Activated CD4-positive, CD25-positive, alpha-beta regulatory T cell treated with anti-CD3 and anti-CD28 coated beads, Interleukin-2, amount 50 U/mL, for 16 hours (primary cell): ENCODE results near the gene PANX2.

Source experiments
- DNase-seq: peaks from one replicate; pipeline ENCODE4 v3.0.0-alpha.2; 2020; ENCODE audit warnings: low read depth, low spot score

Gene PANX2

DNA sequence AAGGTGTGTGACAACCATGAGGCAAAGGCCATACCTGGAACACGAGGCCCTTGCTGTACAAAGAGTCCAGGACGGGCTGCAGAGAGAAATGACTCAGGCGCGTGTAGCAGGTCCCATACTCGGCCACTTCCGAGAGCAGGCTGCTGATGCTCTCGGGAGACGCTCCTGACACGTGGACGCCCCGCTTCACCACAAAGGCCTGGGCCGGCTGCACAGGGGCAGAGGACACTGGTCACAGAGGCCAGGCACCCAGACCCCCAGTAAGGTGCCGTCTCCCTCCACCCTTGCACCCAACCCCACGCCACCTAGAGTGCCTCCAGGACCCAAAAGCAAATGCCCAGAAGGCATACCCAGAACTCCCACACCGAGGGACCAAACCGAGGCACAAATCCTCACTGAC lies 58.8 kb downstream of the PANX2 start:
- DNase-seq, result no peak
